ENCODE measurements around the gene PRSS53.

Gene PRSS53

GRCh38 chr16:31055613-31056012 is 33.1 kb downstream of the PRSS53 start:
- Histone ChIP-seq H2AFZ (ENCODE audit: low read depth, low read length) (no peak overlapping the region), H3K36me3 (ENCODE audit: insufficient read depth, low read length) (peaks cover 8% of the 10 kb centered on the region), H3K4me3 (ENCODE audit: low read length) (no peak overlapping the region), H3K9me3 (ENCODE audit: low read length) (no peaks in the 10 kb centered on the region), H3K27me3 (ENCODE audit: insufficient read depth, low read length) (no peaks in the 10 kb centered on the region), H3K4me1 (ENCODE audit: insufficient read depth, low read length) (no peaks in the 10 kb centered on the region)

DNA sequence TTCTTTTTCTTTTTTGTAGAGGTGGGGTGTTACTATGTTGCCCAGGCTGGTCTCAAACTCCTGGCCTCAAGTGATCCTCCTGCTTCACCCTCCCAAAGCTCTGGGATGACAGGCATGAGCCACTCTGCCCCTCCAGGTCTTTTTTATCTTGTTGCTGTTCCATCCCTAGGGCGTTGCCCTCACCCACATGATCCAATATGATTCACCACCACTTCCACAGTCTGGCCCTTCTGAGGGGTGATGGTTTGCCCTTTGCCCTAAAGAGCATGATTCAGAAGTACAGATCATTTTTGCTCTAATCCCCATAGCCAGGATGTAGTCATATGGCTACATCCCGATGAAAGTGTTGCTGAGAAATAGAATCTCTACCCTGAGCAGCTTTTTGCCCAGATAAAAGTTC is 36.6 kb downstream of the PRSS53 start:
- H3K27me3 ChIP-seq (ENCODE audit: insufficient read depth, low read length): no peaks in the 10 kb centered on the region
- no peak overlapping the region for H2AFZ ChIP-seq (ENCODE audit: low read depth, low read length)
- no peaks in the 10 kb centered on the region for H3K4me1 ChIP-seq (ENCODE audit: insufficient read depth, low read length)
- H3K4me3 ChIP-seq (ENCODE audit: low read length): no peak overlapping the region
- H3K9me3 ChIP-seq (ENCODE audit: low read length): no peaks in the 10 kb centered on the region
- H3K36me3 ChIP-seq (ENCODE audit: insufficient read depth, low read length): no peaks in the 10 kb centered on the region

- no peaks in the 10 kb centered on the region for H3K27me3 ChIP-seq (ENCODE audit: insufficient read depth, low read length)
- no peaks in the 10 kb centered on the region for H3K36me3 ChIP-seq (ENCODE audit: insufficient read depth, low read length)
- H2AFZ ChIP-seq (ENCODE audit: low read depth, low read length): no peak overlapping the region
- no peaks in the 10 kb centered on the region for H3K4me1 ChIP-seq (ENCODE audit: insufficient read depth, low read length)
- no peaks in the 10 kb centered on the region for H3K9me3 ChIP-seq (ENCODE audit: low read length)
- no peak overlapping the region for H3K4me3 ChIP-seq (ENCODE audit: low read length)
Observed at GRCh38 chr16:31050280-31051030, 38.3 kb downstream of the PRSS53 start.

DNA sequence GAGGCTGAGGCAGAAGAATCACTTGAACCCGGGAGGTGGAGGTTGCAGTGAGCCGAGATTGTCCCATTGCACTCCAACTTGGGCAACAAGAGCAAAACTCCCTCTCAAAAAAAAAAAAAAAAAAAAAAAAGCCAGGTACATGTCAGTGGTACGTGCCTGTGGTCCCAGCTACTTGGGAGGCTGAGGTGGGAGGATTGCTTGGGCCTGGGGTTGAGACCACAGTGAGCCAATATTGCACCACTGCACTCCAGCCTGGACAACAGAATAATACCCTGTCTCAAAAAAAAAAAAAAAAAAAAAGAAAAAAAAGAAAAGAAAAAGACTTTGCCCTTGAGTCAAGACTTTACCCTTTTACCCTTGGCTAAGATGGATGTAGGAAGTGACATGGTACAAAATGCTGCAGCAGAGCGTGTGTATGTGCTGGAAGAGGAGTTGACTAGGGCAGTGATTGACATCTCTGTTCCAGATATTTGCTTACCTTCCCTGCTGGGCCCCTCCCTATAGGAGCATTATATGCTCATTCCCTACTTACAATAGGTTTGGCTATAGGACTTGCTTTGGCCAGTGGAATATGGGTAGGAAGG is 44.8 kb downstream of the PRSS53 start:
- no peak overlapping the region for H2AFZ ChIP-seq (ENCODE audit: low read depth, low read length)
- peaks cover 6% of the 10 kb centered on the region for H3K36me3 ChIP-seq (ENCODE audit: insufficient read depth, low read length)
- H3K4me1 ChIP-seq (ENCODE audit: insufficient read depth, low read length): no peaks in the 10 kb centered on the region
- no peaks in the 10 kb centered on the region for H3K9me3 ChIP-seq (ENCODE audit: low read length)
- no peak overlapping the region for H3K4me3 ChIP-seq (ENCODE audit: low read length)
- no peaks in the 10 kb centered on the region for H3K27me3 ChIP-seq (ENCODE audit: insufficient read depth, low read length)

GRCh38 chr16:31043352-31043751 is 45.4 kb downstream of the PRSS53 start:
- no peaks in the 10 kb centered on the region for H3K4me1 ChIP-seq (ENCODE audit: insufficient read depth, low read length)

DNA sequence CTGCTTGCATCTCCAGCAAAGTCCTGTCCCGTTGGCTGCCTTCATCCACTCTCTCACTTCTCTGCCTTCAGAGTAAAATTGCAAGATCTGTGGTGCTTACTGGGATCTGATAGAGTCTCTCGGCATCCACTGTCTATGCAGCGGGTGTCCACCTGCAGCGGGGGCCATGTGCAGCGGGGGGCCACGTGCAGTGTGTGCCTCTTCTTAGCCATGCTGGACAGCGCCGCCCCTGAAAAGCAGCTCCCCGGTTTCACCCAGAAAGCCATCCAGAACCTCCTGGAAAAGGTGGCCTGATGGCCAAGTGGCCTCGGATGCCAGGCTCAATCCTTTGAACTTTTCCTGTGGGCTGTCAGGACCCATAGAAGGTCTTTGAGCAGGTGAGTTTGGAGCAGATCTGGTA is 45.9 kb downstream of the PRSS53 start:
- Histone ChIP-seq H3K4me1 (ENCODE audit: insufficient read depth, low read length) (no peaks in the 10 kb centered on the region), H3K36me3 (ENCODE audit: insufficient read depth, low read length) (peaks cover 9% of the 10 kb centered on the region), H3K4me3 (ENCODE audit: low read length) (no peak overlapping the region), H3K27me3 (ENCODE audit: insufficient read depth, low read length) (no peaks in the 10 kb centered on the region), H3K9me3 (ENCODE audit: low read length) (no peaks in the 10 kb centered on the region), H2AFZ (ENCODE audit: low read depth, low read length) (no peak overlapping the region)

More at GRCh38 chr16:31043352-31043751, 45.4 kb downstream of the PRSS53 start:
- Histone ChIP-seq H3K9me3 (ENCODE audit: low read length) (no peaks in the 10 kb centered on the region), H3K4me3 (ENCODE audit: low read length) (no peak overlapping the region), H3K27me3 (ENCODE audit: insufficient read depth, low read length) (no peaks in the 10 kb centered on the region), H2AFZ (ENCODE audit: low read depth, low read length) (no peak overlapping the region), H3K36me3 (ENCODE audit: insufficient read depth, low read length) (peaks cover 9% of the 10 kb centered on the region)

GRCh38 chr16:31038993-31039392 is 49.8 kb downstream of the PRSS53 start:
- Histone ChIP-seq H3K4me1 (ENCODE audit: insufficient read depth, low read length) (peaks cover 2% of the 10 kb centered on the region), H3K27me3 (ENCODE audit: insufficient read depth, low read length) (no peaks in the 10 kb centered on the region), H3K36me3 (ENCODE audit: insufficient read depth, low read length) (peaks cover 9% of the 10 kb centered on the region), H2AFZ (ENCODE audit: low read depth, low read length) (no peak overlapping the region), H3K4me3 (ENCODE audit: low read length) (no peak overlapping the region), H3K9me3 (ENCODE audit: low read length) (no peaks in the 10 kb centered on the region)

GRCh38 chr16:31036691-31037090 is 52.1 kb downstream of the PRSS53 start:
- Histone ChIP-seq H3K27me3 (ENCODE audit: insufficient read depth, low read length) (no peaks in the 10 kb centered on the region), H3K9me3 (ENCODE audit: low read length) (no peaks in the 10 kb centered on the region), H2AFZ (ENCODE audit: low read depth, low read length) (no peak overlapping the region), H3K36me3 (ENCODE audit: insufficient read depth, low read length) (peaks cover 9% of the 10 kb centered on the region), H3K4me3 (ENCODE audit: low read length) (no peak overlapping the region), H3K4me1 (ENCODE audit: insufficient read depth, low read length) (peaks cover 6% of the 10 kb centered on the region)

DNA sequence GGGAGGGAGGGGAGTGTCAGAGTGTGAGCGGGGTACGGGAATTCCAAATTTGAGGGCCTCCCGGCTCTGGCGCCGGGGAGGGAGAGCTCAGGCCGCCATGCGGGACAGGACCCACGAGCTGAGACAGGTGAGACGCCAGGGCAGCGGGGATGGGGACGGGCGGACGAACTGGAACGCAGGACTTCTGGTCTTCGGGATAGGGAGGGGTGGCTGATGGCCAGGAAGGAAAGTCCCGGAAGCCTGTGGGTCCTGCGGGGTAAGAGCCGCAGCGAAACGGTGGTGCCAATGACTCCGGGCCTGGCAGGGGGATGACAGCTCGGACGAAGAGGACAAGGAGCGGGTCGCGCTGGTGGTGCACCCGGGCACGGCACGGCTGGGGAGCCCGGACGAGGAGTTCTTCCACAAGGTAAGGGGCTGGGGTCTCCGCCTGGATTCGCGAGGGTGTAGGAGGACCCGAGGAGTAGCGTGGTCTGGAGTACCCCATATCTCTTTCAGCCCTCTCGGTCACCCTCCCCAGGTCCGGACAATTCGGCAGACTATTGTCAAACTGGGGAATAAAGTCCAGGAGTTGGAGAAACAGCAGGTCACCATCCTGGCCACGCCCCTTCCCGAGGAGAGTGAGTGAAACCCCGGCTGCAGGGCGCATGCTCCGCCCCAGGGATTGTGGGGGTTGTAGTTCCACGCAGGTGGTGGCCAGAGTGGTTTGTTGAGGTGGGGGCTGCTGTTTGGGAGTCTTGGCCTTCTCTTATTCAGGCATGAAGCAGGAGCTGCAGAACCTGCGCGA is 54.8 kb downstream of the PRSS53 start:
- Histone ChIP-seq H3K4me3 (ENCODE audit: low read length) (peak overlapping the region; percentile 79), H3K4me1 (ENCODE audit: insufficient read depth, low read length) (peaks cover 6% of the 10 kb centered on the region), H3K36me3 (ENCODE audit: insufficient read depth, low read length) (peaks cover 3% of the 10 kb centered on the region), H3K27me3 (ENCODE audit: insufficient read depth, low read length) (no peaks in the 10 kb centered on the region), H3K9me3 (ENCODE audit: low read length) (no peaks in the 10 kb centered on the region), H2AFZ (ENCODE audit: low read depth, low read length) (peak overlapping the region; percentile 82)

Measured in neuron (in vitro differentiated cells).